D721Med (cell line): ENCODE measurements around the gene RAPGEF1.
"Not testable (repeated sequence)": the region's sequence is repeated elsewhere in the genome, so short reads cannot be mapped to it uniquely, and the experiment has no call there.

Experiments used
- DNase-seq: peaks from one replicate; pipeline ENCODE4 v3.0.0; 2011; ENCODE audit warnings: low spot score; ENCODE audit not compliant: insufficient read length
- FAIRE-seq: peaks from 2 replicates; lab custom pipeline; 2011; peaks lifted over from hg19 to GRCh38; lab: Jason Lieb, UNC
- TF ChIP-seq, protein P1 (sequence below): IDR thresholded peaks from 2 replicates; pipeline ENCODE4 v1.5.1; 2012; ENCODE audit warnings: mild to moderate bottlenecking, control low read depth; ENCODE audit not compliant: insufficient read depth; ENCODE audit errors: missing control alignments

Gene RAPGEF1

DNA sequence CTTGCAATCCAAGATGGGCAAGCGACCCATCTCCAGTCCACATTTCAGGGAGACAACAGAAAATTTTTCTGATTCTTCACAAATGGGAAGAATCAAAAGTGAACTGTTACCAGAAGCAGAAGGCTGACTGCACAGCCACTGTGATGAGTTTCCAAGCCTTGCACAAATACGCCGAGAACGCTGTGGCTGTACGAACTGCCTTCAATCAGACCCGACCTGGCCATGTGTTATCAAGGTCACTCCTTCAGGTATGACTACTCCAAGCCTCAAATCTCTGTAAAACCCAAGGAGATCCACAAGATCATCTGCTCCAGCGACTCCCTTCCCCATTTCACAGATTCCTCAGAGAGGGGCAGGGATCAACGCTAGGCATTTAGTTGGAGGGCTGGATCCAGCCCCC is 26.9 kb downstream of the RAPGEF1 start:
- DNase-seq (no peak), FAIRE-seq (no peak)
- TF ChIP-seq, protein P1, sequence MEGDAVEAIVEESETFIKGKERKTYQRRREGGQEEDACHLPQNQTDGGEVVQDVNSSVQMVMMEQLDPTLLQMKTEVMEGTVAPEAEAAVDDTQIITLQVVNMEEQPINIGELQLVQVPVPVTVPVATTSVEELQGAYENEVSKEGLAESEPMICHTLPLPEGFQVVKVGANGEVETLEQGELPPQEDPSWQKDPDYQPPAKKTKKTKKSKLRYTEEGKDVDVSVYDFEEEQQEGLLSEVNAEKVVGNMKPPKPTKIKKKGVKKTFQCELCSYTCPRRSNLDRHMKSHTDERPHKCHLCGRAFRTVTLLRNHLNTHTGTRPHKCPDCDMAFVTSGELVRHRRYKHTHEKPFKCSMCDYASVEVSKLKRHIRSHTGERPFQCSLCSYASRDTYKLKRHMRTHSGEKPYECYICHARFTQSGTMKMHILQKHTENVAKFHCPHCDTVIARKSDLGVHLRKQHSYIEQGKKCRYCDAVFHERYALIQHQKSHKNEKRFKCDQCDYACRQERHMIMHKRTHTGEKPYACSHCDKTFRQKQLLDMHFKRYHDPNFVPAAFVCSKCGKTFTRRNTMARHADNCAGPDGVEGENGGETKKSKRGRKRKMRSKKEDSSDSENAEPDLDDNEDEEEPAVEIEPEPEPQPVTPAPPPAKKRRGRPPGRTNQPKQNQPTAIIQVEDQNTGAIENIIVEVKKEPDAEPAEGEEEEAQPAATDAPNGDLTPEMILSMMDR = no peak

DNA sequence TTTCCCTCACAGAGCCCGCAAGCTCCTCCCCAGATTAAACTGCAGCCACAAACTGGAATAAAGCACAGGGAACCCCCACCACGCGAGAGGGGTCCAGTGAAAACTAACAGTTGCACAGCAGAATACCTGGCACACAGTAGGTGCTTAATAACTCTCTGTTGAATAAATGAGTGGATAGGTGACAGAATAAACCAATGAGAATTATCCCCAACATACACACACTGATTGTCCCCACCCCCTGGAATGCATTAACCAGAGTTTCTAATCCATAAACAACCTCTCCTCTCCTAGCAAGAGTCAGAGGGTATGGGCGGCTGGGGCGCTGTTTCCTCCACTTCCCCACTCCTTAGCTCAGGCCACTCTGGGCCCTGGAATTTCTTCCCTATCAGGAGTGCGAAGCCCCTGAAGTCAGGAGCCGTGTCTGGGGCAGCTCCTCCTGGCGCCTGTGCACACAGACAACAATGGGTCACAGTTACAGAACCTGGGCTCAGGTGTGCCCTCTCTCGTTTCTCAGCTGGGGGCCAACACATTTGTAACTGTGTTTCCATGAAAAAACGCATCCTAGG is 27.6 kb downstream of the RAPGEF1 start:
- DNase-seq (no peak), FAIRE-seq (no peak)

DNA sequence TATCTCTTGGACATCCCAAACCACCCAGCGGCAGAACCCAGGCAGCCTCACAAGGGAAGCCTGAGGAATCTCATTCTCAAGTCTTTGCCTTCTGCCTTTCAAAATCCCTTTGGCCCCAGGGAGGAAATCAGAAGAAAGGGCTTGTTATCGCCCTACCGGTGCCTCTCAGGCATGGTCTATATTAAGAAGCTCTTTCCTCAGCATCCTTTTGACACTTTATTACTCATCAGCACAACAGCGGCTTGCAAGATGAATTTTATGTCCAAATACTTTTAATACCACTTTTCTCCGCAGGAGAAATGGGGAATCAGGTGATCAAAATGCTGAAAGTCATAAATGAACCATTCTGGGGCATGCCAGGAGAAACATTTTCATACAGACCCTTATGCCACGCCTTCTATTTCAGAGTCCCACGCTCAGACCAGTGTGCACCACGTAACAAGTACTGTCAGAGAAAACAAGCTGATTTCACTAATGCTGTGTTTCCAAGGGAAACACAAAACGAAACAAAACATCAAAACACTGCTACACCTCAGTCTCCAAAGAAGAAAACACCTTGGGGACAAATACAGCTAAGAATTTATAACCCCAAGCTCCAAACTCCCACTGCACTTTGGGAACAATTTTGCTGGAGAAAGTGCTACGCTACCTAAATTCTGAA is 30.0 kb downstream of the RAPGEF1 start:
- TF ChIP-seq, protein P1 = no peak
- FAIRE-seq (no peak), DNase-seq (no peak)

More for the DNA sequence above, 27.6 kb downstream of the RAPGEF1 start:
- TF ChIP-seq, protein P1 = no peak

DNA sequence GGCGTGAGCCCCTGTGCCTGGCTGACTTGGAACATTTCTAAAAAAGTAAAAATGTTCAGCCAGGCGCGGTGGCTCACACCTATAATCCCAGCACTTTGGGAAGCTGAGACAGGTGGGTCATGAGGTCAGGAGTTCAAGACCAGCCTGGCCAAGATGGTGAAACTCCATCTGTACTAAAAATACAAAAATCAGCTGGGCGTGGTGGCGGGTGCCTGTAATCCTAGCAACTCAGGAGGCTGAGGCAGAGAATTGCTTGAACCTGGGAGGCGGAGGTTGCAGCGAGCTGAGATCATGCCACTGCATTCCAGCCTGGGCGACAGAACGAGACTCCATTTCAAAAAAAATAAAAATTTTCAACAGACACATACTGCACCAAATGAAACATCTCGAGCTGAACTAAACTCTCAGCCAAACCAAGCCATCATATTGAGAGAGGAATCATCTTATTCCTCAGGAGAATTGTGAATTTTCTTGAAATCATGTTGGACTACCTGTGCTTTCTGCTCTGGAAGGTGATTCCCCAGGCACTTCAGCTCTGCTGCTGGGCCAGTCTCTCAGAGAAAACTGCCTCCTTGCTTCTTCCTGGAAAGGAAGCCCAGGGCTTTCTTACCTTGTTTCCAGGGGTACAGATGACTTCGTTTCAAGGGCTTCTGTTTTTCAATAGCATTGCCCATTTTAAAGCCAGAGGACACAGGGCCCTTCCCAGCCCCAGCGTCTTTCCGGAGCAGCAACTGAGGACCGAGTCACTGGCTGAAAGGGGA is 30.7 kb downstream of the RAPGEF1 start:
- FAIRE-seq = not testable (repeated sequence)

DNA sequence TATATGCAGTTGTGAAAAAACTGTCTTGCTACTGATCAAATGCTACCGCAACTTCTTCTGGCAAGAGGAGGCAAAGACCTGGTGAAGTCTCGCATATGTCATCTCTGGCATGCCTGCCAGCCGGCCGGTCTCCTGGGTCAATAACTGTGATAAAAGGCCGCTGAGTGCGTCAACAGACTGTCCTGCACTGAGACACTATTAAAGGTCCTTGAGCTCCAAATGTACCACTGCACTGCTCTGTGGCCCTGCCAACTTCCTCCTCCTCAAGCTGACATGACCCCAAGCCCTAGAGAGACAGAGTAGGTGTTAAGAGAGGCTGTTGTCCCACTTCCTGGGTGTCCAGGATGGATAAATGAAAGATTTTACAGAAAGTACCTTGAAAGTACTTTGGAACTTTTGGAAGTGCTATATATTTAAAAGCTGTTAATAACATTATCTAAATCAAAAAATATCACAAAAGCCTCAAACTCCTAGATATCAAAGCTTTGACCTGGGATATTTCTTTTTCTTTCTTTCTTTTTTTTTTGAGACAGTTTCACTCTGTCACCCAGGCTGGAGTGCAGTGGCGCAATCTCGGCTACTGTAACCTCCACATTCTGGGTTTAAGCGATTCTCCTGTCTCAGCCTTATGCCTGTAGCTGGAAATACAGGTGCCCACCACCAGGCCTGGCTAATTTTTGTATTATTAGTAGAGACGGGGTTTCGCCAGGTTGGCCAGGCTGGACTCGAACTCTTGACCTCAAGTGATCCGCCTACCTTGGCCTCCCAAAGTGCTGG is 31.5 kb downstream of the RAPGEF1 start:
- FAIRE-seq (no peak), DNase-seq (no peak)
- TF ChIP-seq, protein P1 = no peak

More for the DNA sequence above, 30.7 kb downstream of the RAPGEF1 start:
- DNase-seq = not testable (repeated sequence)

DNA sequence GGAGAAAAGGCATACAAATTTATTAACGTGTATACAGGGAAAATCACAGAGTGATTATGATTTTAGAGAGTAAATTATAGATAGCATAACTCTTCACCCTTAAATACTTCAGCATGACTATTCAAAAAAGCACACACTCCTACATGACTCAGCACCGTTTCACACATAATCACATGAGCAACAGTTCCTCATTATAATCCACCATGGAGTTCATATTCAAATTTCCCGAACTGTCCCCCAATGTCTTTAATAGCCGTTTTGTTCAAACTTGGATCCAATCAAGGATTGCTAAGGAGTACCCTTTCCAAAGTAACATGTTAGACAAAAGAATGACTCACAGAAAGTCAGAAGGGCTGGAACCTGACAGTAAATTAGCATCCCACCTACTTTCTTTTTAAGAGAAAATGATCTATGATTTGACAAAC is 32.1 kb downstream of the RAPGEF1 start:
- no peak for DNase-seq
- TF ChIP-seq, protein P1 = no peak
- FAIRE-seq = no peak

DNA sequence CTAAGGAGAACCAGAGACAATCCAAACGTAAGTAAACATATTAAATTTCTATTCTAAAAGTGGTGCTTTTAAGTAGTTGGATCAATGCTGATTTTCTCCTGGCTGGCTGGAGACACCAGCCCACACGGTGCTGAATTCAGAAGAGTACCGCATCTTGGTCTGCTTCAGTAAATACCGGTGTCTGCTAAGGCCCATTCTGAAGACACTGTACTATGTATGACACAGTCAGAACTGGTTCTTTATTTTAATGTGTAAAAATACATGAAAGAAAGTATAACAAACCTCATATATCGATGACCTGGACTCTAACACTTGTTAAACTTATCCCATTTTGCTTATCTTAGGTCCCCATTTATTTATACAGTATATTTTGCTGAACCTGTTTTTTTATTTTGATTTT is 32.8 kb downstream of the RAPGEF1 start:
- FAIRE-seq = no peak
- TF ChIP-seq, protein P1 = no peak
- no peak for DNase-seq
